ENCODE data around the gene HAUS7.

GRCh38 chrX:153511784-153512500 is 41.6 kb upstream of the HAUS7 start:
- TF ChIP-seq CTCF (IDR thresholded peaks at IDR 0.05) (no peak), POLR2A (IDR thresholded peaks at IDR 0.05) (no peak), POLR2AphosphoS5 (IDR thresholded peaks at IDR 0.05) (no peak)

All from breast epithelium (tissue), 3 donors.